A549 (cell line): ENCODE measurements around the gene STAT1. TPM values are rescaled to one million over a fixed set of nuclear protein-coding genes. Genes with fewer than 3 reads are reported as not detected.
A peak's percentile ranks its signal among the peaks of the same experiment; 100 is the strongest.

Experiments used
- ATAC-seq, 2 experiments: fragments of 200-7000 bp in 1 of 2; fragments of >200 bp in 1 of 2; cut with Nextera tagmentation in 1 of 2; cut with Tn5 transposase in 1 of 2; 3 replicates each; pipeline versions ENCODE4 v1.8.0 to v1.9.1; 2018 to 2020; ENCODE audit warnings: mild to moderate bottlenecking in 1 of 2, moderate library complexity in 1 of 2
- CTCF ChIA-PET: fragments of 300-600 bp; sonication (Branson Sonifier 250); formaldehyde crosslinking; extraction: SDS; loops from one replicate; lab custom pipeline; 2021; ENCODE audit warnings: antibody characterized with exemption, inconsistent platforms; lab: Yijun Ruan, JAX
- POLR2A ChIA-PET: fragments of 350-600 bp; formaldehyde crosslinking; extraction: SDS; loops from one replicate; lab custom pipeline; 2021; ENCODE audit warnings: antibody characterized with exemption, inconsistent platforms; lab: Yijun Ruan, JAX
- DNase-seq, 2 experiments: peaks; one replicate each; pipeline versions ENCODE4 v3.0.0 to v3.0.0-alpha.2; 2011 to 2016; ENCODE audit warnings: low read depth in 1 of 2, low spot score in 1 of 2
- FAIRE-seq: peaks from 2 replicates; lab custom pipeline; 2011; peaks lifted over from hg19 to GRCh38; lab: Jason Lieb, UNC
- H3K27ac ChIP-seq, 2 experiments: fragments of >200 bp; sonication (Bioruptor Twin); formaldehyde crosslinking; 3 replicates each; pipeline ENCODE4 v1.5.1; 2016 to 2017
- H3K4me1 ChIP-seq: fragments of >200 bp; sonication (Bioruptor Twin); formaldehyde crosslinking; 3 replicates; pipeline ENCODE4 v1.6.1; 2016
- H3K4me2 ChIP-seq: fragments of >200 bp; sonication (Bioruptor Twin); formaldehyde crosslinking; 3 replicates; pipeline ENCODE4 v1.6.1; 2016
- H3K4me3 ChIP-seq: fragments of >200 bp; sonication (Bioruptor Twin); formaldehyde crosslinking; 3 replicates; pipeline ENCODE4 v1.5.1; 2016
- H3K9me3 ChIP-seq: fragments of >200 bp; sonication (Bioruptor Twin); formaldehyde crosslinking; 3 replicates; pipeline ENCODE4 v1.6.1; 2016
- CHD2 ChIP-seq: fragments of 150-350 bp; IDR thresholded peaks from 2 replicates; pipeline ENCODE4 v1.6.1; 2014; ENCODE audit warnings: low read length; ENCODE audit not compliant: partially characterized antibody
- EP300 ChIP-seq, 2 experiments: fragments of >200 bp; sonication (Bioruptor Twin); formaldehyde crosslinking; IDR thresholded peaks; 2 replicates in 1 of 2; 3 replicates in 1 of 2; pipeline ENCODE4 v1.6.1; 2016 to 2017
- FOSB ChIP-seq: fragments of 250-450 bp; sonication (Bioruptor Pico); IDR thresholded peaks from 2 replicates; pipeline ENCODE4 v1.5.0; 2020; ENCODE audit warnings: mild to moderate bottlenecking, moderate library complexity
- FOSL2 ChIP-seq, 2 experiments: fragments of 450-650 bp in 1 of 2; fragments of >200 bp in 1 of 2; sonication (Bioruptor Twin) in 1 of 2; formaldehyde crosslinking; IDR thresholded peaks; 2 replicates each; pipeline versions ENCODE4 v1.5.0 to v1.6.1; 2016 to 2020; ENCODE audit warnings: mild to moderate bottlenecking in 1 of 2, moderate library complexity in 1 of 2
- HOXB13 ChIP-seq: fragments of 250-450 bp; sonication (Bioruptor Pico); IDR thresholded peaks from 2 replicates; pipeline ENCODE4 v1.5.0; 2020; ENCODE audit warnings: low read depth, mild to moderate bottlenecking, moderate library complexity
- HOXB5 ChIP-seq: fragments of 250-450 bp; sonication (Bioruptor Pico); IDR thresholded peaks from 2 replicates; pipeline ENCODE4 v1.5.0; 2020; ENCODE audit warnings: mild to moderate bottlenecking, moderate library complexity
- JUN ChIP-seq, 2 experiments: fragments of >200 bp; sonication (Bioruptor Twin); formaldehyde crosslinking; IDR thresholded peaks; 2 replicates in 1 of 2; 3 replicates in 1 of 2; pipeline ENCODE4 v1.6.1; 2016 to 2017
- MAFK ChIP-seq: fragments of 450-650 bp; IDR thresholded peaks from 2 replicates; pipeline ENCODE4 v1.6.1; 2014; ENCODE audit not compliant: partially characterized antibody
- POLR2AphosphoS2 ChIP-seq: conservative IDR thresholded peaks from 2 replicates; pipeline ENCODE4 v1.6.1; 2012; ENCODE audit warnings: low read length, improper control_type of control experiment, inconsistent platforms
- RARB ChIP-seq: fragments of 250-450 bp; sonication (Bioruptor Pico); IDR thresholded peaks from 2 replicates; pipeline ENCODE4 v1.8.0; 2021; ENCODE audit warnings: mild to moderate bottlenecking, moderate library complexity
- RCOR1 ChIP-seq: fragments of 150-350 bp; IDR thresholded peaks from 2 replicates; pipeline ENCODE4 v1.6.1; 2014; ENCODE audit warnings: antibody characterized with exemption, low read length, low read depth
- RFX5 ChIP-seq: fragments of 450-650 bp; IDR thresholded peaks from 2 replicates; pipeline ENCODE4 v1.7.1; 2014; ENCODE audit warnings: antibody characterized with exemption, mild to moderate bottlenecking, moderate library complexity
- TFCP2L1 ChIP-seq: fragments of 250-450 bp; sonication (Bioruptor Pico); IDR thresholded peaks from 2 replicates; pipeline ENCODE4 v1.5.0; 2021; ENCODE audit warnings: mild to moderate bottlenecking
- TP53 ChIP-seq: fragments of 250-450 bp; sonication (Bioruptor Pico); IDR thresholded peaks from 2 replicates; pipeline ENCODE4 v1.5.0; 2021; ENCODE audit warnings: mild to moderate bottlenecking, moderate library complexity
- ZC3H11A ChIP-seq: fragments of 450-650 bp; IDR thresholded peaks from 2 replicates; pipeline ENCODE4 v1.6.1; 2014; ENCODE audit warnings: antibody characterized with exemption, mild to moderate bottlenecking
- ZFP36 ChIP-seq: fragments of 450-650 bp; IDR thresholded peaks from 2 replicates; pipeline ENCODE4 v1.6.1; 2014; ENCODE audit warnings: borderline replicate concordance; ENCODE audit not compliant: partially characterized antibody
- ZSCAN20 ChIP-seq: fragments of 250-450 bp; sonication (Bioruptor Pico); IDR thresholded peaks from 2 replicates; pipeline ENCODE4 v1.8.0; 2022; ENCODE audit warnings: mild to moderate bottlenecking, moderate library complexity
- WGBS: methylation state at CpG from one replicate; pipeline ENCODE4 v1.1.6; 2017; ENCODE audit errors: missing lambda C conversion rate; 5-methylcytosine and 5-hydroxymethylcytosine counted together
- polyA plus RNA-seq, 4 experiments: library from polyadenylated mRNA; depleted of rRNA in 3 of 4; stranded (reverse); fragments of >200 nt; fragmentation: RNase III in 1 of 4; extraction: RNeasy Plus Mini Kit Qiagen cat#74134 plus additional on column Dnase treatment in 1 of 4; gene quantifications; 2 replicates in 3 of 4; 3 replicates in 1 of 4; pipeline ENCODE4 v1.2.3, GENCODE V29; 2011 to 2017
- TF ChIP-seq, protein P1 (sequence below): IDR thresholded peaks from 2 replicates; pipeline ENCODE4 v1.6.1; 2012
- TF ChIP-seq, protein P2 (sequence below): fragments of 250-450 bp; sonication (Bioruptor Pico); IDR thresholded peaks from 2 replicates; pipeline ENCODE4 v1.5.0; 2020; ENCODE audit warnings: low read depth, mild to moderate bottlenecking, moderate library complexity

STAT1 gene
- polyA plus RNA-seq, 2 of the 4 experiments (the other 2 are of a cell fraction): 105 to 182 TPM

DNA sequence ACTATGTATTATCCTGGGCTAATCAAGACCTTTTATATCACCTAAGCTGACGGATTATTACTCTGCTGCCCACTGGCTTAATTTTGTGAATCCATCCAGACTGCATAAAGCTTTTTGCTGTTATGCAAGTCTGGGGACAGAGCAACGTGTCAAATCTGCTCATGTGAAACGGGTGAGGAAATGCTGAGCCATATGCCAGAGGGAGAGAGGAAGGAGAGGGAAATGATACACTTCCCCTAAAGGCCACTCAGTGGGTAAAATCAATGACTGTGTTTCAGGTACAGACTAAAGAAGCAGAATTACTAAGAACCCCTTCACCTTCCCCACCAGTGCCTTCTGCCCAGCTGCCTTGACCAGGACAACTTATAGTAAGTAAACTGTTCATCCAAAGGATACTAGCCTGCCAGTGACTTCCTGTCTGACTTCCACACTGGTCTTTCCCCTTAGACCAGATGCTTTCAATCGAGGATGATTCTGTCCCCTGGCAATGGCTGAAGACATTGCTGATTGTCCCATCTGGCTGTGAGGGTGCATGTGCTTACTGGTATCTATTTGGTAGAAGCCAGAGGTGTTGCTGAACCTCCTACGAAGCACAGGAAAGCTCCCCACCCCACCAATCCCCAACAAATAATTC lies 43.0 kb downstream of the STAT1 start:
- no peak overlapping the region for H3K4me3 ChIP-seq
- ChIA-PET CTCF (interaction anchor here (0.6 kb wide), 1 partner anchor 15 kb away, joined by 3 read pairs; no protein-coding TSS in a partner anchor), POLR2A (no interaction called here)
- H3K4me1 ChIP-seq: no peaks in the 10 kb centered on the region
- H3K27ac ChIP-seq: no peak overlapping the region
- DNase-seq (no peak), FAIRE-seq (no peak), ATAC-seq (peak in 1 of 2 experiments; percentile 8; a peak in 2 of 6 replicates)
- H3K9me3 ChIP-seq: no peaks in the 10 kb centered on the region
- no peak for TF ChIP-seq RFX5
- TF ChIP-seq, protein P1, sequence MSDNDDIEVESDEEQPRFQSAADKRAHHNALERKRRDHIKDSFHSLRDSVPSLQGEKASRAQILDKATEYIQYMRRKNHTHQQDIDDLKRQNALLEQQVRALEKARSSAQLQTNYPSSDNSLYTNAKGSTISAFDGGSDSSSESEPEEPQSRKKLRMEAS: no peak
- no peak for TF ChIP-seq HOXB13 (CRISPR knock-in tag)
- TF ChIP-seq TP53 (CRISPR knock-in tag): no peak
- no peak for TF ChIP-seq EP300 (IDR thresholded peaks at IDR 0.05)
- no peak for TF ChIP-seq ZC3H11A
- TF ChIP-seq HOXB5 (CRISPR knock-in tag): no peak
- no peak for TF ChIP-seq TFCP2L1 (CRISPR knock-in tag)
- TF ChIP-seq FOSL2 (IDR thresholded peaks at IDR 0.05): no peak
- no peak for TF ChIP-seq FOSL2 (CRISPR knock-in tag; IDR thresholded peaks at IDR 0.05)
- TF ChIP-seq RARB (CRISPR knock-in tag): no peak
- TF ChIP-seq POLR2AphosphoS2: no peak
- no peak for TF ChIP-seq JUN (IDR thresholded peaks at IDR 0.05)
- no peak for TF ChIP-seq RCOR1
- TF ChIP-seq MAFK: no peak
- TF ChIP-seq ZFP36: no peak
- WGBS: 77% methylated on average over 5 of the region's 5 CpGs
- no peak overlapping the region for H3K4me2 ChIP-seq

DNA sequence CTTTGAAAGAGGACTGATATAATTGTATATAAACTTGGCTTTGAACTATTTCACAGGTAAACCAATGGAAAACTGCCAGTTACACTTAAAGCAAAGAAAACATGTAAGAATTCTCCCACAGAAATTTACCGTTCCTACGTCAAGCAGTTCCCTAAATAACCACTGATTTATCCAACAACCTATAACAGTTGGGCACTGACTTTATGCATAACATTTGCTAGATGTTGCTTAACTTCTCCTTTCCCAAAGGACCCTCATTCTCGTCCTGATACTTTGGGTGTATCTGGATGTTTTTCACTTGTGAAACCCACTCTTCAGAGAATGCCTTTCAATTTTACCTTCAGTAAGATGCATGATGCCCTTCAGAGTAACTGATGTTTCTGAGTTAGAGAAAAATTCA lies 43.8 kb downstream of the STAT1 start:
- ChIA-PET POLR2A (no interaction called here), CTCF (no interaction called here)
- H3K4me2 ChIP-seq: no peak overlapping the region
- no peak overlapping the region for H3K27ac ChIP-seq
- H3K4me3 ChIP-seq: no peak overlapping the region
- WGBS: 92% methylated on average over 3 of the region's 3 CpGs
- no peak for ATAC-seq
- no peaks in the 10 kb centered on the region for H3K4me1 ChIP-seq
- no peak for FAIRE-seq
- TF ChIP-seq, protein P2, sequence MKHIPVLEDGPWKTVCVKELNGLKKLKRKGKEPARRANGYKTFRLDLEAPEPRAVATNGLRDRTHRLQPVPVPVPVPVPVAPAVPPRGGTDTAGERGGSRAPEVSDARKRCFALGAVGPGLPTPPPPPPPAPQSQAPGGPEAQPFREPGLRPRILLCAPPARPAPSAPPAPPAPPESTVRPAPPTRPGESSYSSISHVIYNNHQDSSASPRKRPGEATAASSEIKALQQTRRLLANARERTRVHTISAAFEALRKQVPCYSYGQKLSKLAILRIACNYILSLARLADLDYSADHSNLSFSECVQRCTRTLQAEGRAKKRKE (CRISPR knock-in tag): no peak
- no peak for TF ChIP-seq FOSB (CRISPR knock-in tag)
- TF ChIP-seq HOXB13 (CRISPR knock-in tag): no peak
- TF ChIP-seq CHD2: no peak
- no peak for TF ChIP-seq FOSL2 (IDR thresholded peaks at IDR 0.05)
- TF ChIP-seq FOSL2 (CRISPR knock-in tag; IDR thresholded peaks at IDR 0.05): no peak
- no peak for TF ChIP-seq JUN (IDR thresholded peaks at IDR 0.05)
- no peak for TF ChIP-seq EP300 (IDR thresholded peaks at IDR 0.05)
- H3K9me3 ChIP-seq: no peaks in the 10 kb centered on the region
- no peak for DNase-seq

DNA sequence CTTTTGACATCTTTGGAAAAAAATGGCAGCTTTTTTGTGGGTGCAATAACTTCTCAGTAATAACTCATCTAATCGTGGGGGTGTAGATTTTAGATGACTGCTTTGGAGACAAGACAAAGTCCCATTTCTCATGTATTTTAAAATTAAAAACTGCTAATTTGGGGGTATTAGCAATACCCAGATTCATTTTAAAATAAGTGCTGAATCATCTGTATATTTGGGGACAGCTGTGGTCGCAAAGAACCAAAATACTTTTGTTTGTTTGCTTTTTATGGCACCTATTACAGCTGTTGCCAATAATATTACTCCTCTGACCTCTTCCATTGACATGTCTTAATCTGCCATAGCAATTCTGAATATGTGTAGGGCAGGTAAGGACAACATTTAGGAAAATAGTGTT lies 45.4 kb downstream of the STAT1 start:
- Histone ChIP-seq H3K4me2 (no peak overlapping the region), H3K27ac (no peak overlapping the region), H3K4me1 (no peaks in the 10 kb centered on the region), H3K4me3 (no peak overlapping the region), H3K9me3 (no peaks in the 10 kb centered on the region)
- FAIRE-seq (no peak), ATAC-seq (no peak), DNase-seq (no peak)
- POLR2A ChIA-PET: no interaction called here
- 82% methylated on average over 2 of the region's 2 CpGs for WGBS
- CTCF ChIA-PET: no interaction called here
- TF ChIP-seq ZSCAN20 (CRISPR knock-in tag) (no peak), MAFK (peak; percentile 67)
